NCI-H774 (cell line): ENCODE data around the gene RTN4R.
"Not testable (repeated sequence)": the region's sequence is repeated elsewhere in the genome, so short reads cannot be mapped to it uniquely, and the experiment has no call there.

Experiments
- DNase-seq: peaks from one replicate; lab custom pipeline; 2025; lab: John Stamatoyannopoulos, UW

Gene RTN4R

DNA sequence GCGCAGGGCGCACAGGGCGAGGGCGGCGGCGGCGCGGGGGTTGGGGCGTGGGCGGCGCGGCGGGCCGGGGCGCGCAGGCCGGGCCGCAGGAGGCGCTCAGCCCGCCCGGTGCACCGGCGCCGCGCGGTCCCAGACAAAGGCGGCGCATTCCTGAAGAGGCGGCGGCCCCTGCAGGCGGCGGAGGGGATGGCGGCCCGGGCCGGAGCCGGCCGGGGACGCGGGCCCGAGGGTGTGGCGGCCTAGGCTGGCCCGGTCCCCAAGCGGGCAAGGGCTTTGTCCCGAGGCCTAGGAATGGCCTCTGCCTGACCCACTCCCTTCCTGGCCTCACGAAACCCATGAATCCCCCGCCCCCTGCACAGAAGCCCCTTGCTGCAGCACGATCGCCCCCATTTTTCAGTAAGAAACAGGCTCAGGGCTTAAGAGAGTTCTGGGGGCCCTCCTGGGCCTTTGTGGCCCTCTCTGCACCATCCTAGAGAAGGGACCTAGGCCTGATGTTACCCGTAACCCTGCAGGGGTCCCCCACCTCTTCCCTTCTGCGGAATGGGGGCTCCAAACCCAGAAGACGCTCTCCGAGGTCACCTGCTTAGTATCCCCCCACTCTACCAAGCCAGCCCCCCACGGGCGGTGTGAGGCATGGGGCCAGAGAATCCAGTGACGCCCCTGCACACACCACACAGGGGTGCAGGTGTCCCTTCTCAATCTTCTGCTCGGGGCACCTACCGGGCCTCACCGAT lies at the start of gene RTN4R:
Gene RTN4R, minus strand, starts transcription at position 40 of the 734 bp plus-strand sequence. CDS start 226 bp downstream, outside the sequence.
- DNase-seq: peak; percentile 19

DNA sequence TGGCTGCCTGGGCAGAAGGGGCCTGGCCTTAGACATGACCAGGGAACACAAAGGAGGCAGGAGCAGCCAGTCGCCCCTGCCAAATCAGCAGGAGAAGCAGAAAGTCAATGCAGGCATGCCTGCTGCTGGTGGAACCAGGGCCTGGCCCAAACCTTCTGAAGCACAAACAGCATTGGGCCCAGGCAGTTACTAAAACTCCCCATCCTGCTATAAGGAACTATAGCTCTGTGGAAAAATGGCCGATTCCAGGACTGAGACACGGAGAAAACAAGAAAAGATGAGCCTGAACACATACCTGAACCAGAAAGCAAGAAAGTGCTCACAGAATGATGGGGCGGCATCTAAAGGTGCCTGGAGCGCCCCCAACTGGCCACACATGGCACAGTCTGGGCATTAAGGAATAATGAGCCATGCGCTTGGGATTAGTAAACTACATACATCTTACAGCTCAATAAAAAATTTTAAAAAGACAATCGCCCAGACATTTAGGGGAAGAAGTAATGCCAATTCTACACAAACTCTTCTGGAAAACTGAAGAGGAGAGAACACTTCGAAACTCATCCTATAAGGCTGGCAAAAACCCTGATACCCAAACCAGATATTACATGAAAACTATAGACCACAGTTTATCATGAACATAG lies 49.4 kb upstream of the RTN4R start:
- DNase-seq: not testable (repeated sequence)

DNA sequence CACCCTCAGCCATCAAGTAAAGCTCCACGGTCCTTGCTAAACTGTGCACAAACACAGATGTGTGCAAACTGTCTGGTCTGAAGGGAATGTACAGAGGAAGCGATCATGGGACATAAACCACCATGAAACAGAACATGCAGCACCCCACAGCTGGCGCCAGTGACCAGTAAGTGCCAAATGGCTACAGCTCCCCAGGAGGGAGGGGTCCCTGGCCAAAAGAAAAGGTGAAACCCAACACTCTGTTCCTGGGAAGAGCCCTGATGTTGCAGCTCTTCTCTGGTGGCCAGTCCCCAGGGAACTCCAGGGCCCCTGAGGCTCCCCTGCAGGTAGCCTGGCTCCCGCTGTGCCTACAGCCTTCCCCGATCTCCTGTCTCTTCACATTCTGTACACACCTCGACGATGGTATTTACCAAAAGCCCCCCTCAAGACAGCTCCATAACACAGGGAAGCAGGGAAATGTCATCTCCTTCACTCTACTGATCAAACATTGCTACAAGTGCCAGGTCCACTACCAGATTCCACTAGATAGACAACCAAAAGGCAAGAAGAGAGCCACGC lies 48.8 kb upstream of the RTN4R start:
- no peak for DNase-seq

DNA sequence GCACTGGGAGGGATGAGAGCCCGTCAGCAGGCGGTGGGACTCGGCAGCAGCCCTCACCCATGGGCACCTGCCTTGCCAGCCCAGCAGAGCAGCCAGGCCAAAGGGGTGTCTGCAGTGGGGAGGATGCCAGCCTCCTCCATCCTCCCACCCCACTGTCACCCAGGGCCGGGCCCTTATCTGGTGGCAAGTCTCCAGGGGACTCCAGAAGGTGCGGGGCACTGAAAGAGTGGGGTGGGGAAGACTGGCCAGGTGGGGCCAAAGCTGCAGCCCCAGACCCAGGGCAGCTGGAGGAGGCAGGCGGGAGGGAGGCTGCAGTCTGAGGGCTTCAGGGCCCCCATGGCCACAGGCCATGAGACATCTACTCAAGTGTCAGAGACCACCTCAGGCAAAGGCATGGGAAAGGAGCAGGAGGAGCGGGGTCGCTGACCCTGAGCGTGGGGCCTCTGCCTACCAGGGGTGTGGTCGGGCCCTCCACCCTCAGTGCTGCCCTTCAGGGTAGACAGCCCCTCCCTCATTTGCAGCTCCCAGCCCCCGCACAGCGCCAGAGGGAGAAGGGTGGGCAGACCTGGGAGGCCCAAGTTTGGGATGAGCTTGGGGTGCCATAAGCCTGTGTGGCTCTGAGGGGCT lies 48.2 kb upstream of the RTN4R start:
- DNase-seq: no peak

DNA sequence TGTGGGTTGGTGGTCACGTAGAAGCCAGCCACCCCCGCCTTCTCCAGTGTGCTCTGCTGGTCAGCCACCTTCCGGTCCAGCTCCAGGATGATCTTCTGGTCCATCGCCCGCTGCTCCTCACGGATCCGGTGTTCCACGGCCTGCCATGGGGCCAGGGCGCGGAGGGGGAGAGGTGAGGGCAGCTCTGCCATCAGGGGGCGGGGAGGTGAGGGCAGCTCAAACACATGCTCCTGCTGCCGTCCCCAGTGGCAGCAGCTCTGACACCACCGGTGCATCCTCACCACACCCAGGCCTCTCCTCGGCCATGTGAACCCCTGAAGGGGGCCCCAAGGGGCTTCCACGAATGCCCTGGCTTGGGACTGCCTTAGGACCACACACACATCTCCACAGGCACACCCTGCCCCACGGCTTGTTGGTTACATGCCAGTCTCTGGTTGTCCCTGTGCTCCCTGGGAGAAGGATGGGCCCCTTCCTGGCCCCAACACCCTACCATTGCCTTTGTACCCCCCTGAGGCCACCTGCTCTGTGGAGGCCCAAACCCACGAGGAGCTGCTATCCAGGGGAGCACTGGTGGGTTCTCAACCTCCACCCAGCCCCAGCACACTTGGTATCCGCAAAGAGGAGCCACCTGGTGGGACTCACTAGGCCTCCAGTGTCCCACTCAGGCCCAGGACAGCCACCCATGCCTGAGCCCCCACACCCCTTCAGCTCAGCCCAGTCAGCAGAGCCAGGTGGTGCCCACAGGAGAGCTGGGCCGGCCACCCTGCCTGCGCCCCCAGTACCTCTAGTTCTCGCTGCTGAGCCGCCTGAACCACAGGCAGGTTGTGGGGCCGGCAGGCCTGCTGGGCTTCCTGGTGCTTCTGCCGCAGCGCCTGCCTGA lies 47.5 kb upstream of the RTN4R start:
- no peak for DNase-seq

DNA sequence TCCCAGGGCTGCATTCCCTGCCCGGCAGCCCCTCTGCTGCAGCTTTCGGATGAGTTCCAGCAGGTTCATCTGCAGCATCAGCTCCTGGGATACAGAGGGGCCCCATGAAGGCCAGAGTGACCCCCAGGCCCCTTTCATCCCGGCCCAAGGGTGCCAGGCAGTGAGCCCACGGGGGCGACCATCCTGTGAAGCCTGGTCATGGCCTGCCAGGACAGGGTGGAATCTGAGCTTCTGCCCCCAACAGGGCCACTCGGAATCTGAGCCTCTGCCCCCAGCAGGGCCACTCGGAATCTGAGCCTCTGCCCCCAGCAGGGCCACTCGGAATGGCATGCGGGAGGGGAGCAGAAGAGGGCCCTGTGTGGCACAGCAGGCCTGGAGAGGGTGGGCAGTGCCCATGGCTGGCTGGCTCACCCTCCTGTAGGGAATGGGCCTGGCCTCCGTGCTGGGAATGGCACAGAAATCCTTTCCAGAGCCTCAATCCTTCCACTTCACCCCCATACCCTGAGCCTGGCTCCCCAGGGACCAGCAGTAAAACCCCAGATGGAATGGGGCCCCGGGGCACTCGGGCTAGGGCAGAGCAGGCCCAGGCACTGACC lies 46.7 kb upstream of the RTN4R start:
- not testable (repeated sequence) for DNase-seq

DNA sequence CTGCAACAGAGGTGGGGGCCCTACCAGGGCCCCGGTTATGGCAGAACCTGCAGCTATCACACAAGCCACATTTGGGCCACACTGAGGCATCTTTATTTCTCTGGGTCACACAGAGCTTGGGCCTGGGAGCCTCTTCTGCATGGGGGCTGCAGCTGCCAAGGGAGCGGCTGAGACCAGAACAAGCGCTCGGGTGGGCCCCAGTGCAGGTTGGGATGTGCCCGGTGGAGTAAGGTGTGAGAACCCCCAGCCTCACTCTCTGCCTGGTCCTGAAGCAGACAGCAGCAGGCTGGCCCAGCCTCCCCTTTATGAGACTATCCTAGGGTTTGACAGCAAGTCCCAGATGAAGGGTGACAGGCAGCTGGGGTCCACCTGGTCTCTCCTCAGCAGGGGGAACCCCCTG lies 46.1 kb upstream of the RTN4R start:
- DNase-seq: not testable (repeated sequence)

DNA sequence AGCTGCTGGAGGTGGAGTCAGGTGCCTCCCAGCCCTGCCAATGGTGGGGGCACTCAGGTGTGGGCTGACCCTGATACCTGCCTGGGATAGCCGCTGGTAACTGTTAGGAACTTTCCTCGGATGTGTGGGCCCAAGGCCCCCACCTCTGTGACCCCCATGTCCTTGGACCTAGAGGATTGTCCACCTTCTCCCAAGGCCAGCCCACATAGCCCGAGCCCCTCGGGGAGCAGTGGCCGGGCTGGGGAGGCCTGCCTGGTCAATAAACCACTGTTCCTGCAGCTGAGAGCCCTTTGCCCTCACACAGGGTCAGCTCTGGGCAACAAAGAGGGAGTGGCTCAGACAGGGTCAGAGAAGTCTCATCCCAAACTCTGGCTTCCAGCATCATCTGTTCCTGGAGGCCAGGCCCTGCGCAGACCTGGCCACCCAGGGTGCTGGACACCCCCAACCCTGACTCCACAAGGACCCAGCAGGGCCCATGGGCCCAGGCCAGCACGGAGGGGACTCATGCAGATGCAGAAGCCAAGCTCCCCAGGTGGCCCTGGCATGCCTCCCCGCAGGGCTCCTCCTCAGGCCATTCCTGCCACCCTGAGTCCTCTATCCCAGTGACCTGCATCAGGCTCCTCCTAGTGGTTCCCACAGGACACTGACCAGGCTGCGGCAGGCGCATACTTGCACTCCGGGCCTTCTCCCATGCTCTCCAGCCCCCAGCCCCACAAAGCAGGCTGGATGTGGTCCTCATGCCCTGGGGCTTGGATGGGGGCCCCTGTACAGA lies 45.4 kb upstream of the RTN4R start:
- DNase-seq: not testable (repeated sequence)

DNA sequence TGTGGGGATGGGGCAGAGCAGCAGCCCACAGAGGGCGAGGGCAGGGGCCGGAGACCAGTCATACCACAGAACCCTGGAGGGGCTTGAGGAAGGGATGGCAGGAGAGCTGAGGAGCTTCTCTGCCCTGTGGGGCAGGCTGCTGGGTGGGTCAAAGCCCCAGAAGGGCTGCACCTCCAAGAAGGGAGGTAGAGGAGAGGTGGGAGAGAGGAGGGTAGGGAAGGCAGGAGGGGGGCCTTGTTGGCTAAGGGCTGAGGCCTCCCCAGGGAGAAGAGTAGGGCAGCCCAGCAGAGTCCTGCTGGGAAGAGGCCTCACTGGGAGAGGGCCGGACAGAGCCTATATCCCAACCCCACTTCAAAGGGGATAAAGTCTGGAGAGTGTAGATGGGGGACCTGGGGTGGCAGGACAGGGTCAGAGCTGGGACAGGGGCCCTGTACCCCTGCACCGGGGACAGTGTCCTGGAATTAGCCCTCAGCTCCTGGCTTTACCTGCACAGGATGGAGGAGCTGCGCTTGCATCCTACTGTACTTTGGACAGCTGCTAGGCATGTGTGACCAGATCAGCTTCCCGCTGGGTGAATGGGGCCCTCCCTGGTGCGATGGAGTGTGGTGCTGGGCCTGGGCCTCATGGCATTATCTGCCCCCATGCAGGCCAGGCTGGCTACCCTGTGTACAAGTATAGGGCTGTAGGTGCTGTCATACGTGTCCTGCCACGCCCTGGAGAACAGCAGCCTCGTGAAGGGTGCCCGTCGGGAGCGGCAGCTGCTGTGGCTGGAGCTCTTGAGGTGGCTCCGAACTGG lies 44.5 kb upstream of the RTN4R start:
- no peak for DNase-seq

DNA sequence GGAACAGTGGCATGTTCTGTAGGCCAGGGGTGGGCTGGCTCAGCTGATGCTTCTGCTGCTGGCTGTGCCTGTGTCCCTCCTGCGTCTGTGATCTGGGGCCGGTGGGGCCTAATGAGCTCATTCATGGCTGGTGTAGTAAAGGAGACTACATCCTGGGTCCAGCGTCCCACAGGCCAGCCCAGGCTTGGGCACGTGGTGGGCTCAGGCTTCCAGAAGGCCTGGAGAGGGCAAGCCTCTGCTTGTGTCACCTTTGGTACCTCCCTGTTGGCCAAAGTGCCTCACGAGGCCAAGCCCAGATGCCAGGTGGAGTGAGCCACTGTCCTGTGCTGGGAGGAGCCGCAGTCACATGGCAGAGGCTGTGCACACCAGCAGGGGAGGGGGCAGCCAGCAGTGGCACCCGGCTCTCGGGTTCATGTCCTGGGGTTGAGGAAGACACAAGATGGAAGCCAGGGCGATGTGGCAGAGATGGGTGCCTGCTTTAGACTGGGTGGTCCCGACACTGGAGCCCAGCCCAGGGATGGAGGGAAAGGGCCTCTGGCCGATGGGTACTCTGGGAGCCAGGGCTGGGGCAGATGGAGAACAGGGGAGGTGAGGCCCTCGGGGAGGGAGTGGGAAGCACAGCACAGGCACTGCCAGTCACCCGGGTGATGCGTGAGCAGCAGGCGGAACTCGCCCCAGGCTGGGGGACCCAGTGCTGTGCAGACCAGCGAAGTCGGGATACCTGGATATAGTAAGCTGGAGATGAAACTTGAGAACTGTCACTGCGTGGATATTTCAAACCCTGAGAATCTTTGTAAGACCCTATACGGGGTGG lies 43.3 kb upstream of the RTN4R start:
- not testable (repeated sequence) for DNase-seq

DNA sequence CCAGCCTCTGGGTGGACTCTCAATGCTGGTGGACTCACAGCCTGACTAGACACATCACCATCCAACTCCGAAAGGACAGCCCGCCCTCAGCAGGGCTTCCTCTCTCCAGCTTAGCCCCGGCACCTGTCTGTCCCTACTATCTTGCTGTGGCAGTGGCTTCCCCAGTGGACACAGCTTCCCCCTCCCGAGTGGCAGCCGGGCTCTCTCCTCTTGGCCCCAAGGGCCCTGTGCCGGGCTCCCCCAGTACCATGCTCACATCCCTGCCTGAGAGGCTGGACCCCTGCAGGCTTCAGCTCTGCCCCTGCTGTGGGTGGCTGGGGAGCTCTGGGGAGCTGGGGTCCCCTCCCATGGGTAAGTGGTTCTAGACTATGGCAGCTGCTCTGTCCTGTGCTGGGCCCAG lies 42.7 kb upstream of the RTN4R start:
- not testable (repeated sequence) for DNase-seq

DNA sequence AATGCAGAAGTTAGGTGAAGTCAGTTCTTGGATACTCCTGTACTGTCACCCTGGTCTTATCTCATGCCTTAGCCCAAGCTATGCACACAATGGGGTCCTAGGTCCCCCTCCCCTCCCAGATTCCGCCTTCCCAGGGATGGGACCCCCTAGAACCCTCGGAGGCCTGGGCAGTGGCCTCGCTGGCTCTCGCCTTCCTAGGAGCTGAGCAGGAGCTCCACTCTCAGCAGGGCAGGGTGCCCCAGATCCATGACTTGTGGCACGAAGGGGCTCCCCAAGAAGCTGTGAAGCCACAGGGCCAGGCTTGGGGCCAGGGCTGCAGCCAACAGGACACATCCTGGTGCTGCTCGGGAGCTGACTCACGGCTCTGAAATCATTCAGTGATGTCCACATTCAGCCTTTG lies 42.1 kb upstream of the RTN4R start:
- not testable (repeated sequence) for DNase-seq

DNA sequence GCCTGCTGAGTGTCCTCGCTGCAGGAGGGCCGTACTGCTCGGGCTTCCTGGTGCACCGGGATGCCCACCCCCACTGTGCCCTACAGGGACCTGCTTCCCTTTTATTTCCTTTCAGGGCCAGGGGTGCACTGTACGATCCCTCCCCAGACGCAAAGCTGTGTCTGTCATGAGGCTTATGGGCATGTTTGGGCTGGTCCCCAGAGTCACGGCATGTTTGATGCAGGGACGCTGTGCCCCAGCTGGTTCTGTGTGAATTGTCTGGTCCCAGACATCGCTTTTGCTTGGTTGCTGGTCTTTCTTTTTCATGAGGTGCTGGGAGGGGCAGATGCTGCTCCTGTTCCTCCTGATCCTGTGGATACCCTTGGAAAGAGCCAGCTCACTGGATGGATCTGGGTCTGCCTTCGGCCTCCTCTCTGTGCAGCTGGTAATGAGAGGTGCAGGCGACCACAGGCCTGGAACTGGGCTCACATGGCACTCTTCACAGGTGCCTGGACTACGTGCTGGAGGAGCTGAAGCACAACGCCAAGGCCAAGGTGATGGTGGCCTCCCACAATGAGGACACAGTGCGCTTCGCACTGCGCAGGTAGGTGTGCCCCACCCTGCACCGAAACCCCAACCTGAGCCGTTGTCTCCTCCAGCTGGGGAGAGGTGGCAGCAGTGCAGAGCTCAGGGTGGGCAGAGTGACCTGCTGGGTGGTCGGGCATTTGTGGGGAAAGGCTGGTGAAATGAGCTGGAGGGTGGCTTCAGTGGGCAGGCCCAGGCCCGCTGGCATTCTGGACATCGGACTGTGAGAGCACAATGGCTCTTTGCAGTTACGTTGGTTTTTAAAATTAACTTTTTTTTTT lies 40.9 kb upstream of the RTN4R start:
- DNase-seq: not testable (repeated sequence)

DNA sequence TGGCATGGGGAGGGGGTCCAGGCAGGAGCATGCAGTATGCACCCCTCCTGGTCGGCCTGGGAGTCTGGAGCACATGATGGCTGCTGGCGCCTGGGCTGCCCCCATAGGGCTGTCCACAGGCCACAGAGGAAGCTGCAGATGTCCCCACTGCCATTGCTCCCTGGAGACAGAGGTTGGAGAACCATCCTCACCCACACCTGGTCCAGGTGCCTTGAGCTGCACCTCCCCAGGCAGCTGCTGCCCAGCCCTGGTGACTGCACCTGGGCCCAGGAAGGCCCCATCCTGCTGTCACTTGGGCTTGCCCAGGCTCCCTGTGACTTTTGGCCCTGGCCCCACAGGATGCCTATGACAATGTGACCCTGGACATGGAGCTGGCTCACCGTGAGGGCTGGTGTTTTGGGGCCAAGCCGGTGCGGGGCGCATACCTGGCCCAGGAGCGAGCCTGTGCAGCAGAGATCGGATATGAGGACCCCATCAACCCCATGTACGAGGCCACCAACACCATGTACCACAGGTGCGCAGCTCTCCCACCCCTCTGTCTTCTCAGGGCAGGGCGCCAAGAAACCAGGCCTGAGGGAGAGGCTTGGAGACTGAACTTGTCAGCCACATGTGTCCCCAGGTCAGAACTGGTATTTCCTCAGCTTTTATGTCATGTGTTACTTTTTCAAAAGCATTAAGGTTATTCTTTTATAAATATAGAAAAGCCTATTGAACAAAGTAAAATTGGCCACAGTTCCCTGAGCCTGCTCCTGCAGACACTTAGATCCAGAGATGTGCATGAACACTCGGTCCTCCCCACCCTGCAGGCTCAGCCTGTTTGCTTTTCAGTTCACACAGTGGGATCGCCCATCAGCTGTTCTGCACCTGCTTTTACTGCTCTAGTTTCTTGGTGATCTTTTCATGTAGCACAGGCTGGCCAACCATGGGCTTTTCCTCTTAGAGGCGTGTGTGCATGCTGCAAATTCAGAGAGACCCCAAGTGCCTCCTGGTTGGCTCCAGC lies 39.6 kb upstream of the RTN4R start:
- DNase-seq: not testable (repeated sequence)

DNA sequence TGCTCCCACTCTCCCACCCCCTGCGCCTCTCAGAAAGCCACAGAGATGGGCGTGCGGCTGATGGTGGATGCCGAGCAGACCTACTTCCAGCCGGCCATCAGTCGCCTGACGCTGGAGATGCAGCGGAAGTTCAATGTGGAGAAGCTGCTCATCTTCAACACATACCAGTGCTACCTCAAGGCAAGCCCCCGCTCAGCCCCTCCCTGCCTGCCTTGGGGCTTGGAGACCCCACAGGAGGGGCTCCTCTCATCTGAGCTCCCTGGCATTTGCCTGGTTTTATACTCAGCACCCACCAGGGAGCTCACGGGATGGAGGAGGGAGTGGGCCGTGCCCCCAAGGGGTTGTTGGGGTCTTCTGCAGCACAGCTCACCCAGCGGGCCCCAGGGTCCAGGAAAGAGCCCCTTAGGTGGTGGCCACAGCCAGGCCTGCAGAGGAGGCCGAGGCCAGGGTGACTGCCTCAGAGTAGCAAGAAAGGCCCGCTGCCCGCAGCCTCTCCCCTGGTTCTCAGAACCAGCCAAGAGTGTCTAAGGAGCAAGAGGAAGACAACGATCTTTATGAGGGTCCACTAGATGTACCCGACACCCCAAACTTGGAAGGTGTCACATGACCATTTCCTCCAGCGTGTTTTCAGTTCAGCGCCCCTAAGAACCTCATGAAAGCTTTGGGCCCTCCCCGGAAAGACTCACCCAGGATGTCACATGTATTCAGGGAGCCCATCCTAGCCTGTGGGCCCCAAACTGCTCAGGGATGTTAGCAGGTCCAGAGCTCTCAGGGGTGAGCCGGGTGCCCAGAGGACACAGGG lies 38.7 kb upstream of the RTN4R start:
- not testable (repeated sequence) for DNase-seq
